HG03064 (cell line): ENCODE data around the gene GJB3.
"Not testable (repeated sequence)": the region's sequence is repeated elsewhere in the genome, so short reads cannot be mapped to it uniquely, and the experiment has no call there.

Source experiments
- ATAC-seq: cut with Tn5 transposase; IDR thresholded peaks from one replicate; pipeline ENCODE4 v1.9.1; 2021; ENCODE audit warnings: low read depth; ENCODE audit not compliant: unreplicated experiment

The GJB3 gene

GRCh38 chr1:34784751-34785221, 3.8 kb downstream of the GJB3 start:
- ATAC-seq = no peak

- no peak for ATAC-seq
Observed at GRCh38 chr1:34785231-34785874, 4.3 kb downstream of the GJB3 start.

GRCh38 chr1:34785875-34786470, 5.0 kb downstream of the GJB3 start:
- no peak for ATAC-seq

GRCh38 chr1:34786521-34787325, 5.7 kb downstream of the GJB3 start:
- no peak for ATAC-seq

- ATAC-seq = no peak
Observed at GRCh38 chr1:34787461-34788420, 6.7 kb downstream of the GJB3 start.

GRCh38 chr1:34790985-34791384, 10.0 kb downstream of the GJB3 start:
- no peak for ATAC-seq

- no peak for ATAC-seq
Observed at GRCh38 chr1:34792424-34792823, 11.4 kb downstream of the GJB3 start.

- ATAC-seq = no peak
Observed at GRCh38 chr1:34792868-34793727, 12.1 kb downstream of the GJB3 start, which contains the start of gene GJA4. Gene GJA4 (plus strand): TSS chr1:34792999. CDS start chr1:34794214, 1,215 bp downstream.

GRCh38 chr1:34794001-34794789, 13.2 kb downstream of the GJB3 start:
- no peak for ATAC-seq

GRCh38 chr1:34794790-34795180, 13.8 kb downstream of the GJB3 start:
- ATAC-seq = no peak

- ATAC-seq = no peak
Observed at GRCh38 chr1:34795916-34796315, 14.9 kb downstream of the GJB3 start.

GRCh38 chr1:34796990-34797389, 16.0 kb downstream of the GJB3 start:
- no peak for ATAC-seq

GRCh38 chr1:34800214-34800613, 19.2 kb downstream of the GJB3 start:
- ATAC-seq = no peak

GRCh38 chr1:34803770-34804169, 22.8 kb downstream of the GJB3 start:
- no peak for ATAC-seq

- no peak for ATAC-seq
Observed at GRCh38 chr1:34806396-34806795, 25.4 kb downstream of the GJB3 start.

GRCh38 chr1:34808051-34808810, 27.2 kb downstream of the GJB3 start:
- ATAC-seq = no peak

GRCh38 chr1:34810781-34811180, 29.8 kb downstream of the GJB3 start:
- ATAC-seq = not testable (repeated sequence)

GRCh38 chr1:34816332-34816731, 35.3 kb downstream of the GJB3 start:
- no peak for ATAC-seq
